GM18858 (cell line): ENCODE data around the gene METTL26.
"Not testable (repeated sequence)": the region's sequence is repeated elsewhere in the genome, so short reads cannot be mapped to it uniquely, and the experiment has no call there.

Experiments
- ATAC-seq: cut with Tn5 transposase; IDR thresholded peaks from one replicate; pipeline ENCODE4 v1.9.1; 2021; ENCODE audit not compliant: unreplicated experiment

METTL26 gene

GRCh38 chr16:598823-599739 is 37.0 kb downstream of the METTL26 start:
- ATAC-seq = no peak

DNA sequence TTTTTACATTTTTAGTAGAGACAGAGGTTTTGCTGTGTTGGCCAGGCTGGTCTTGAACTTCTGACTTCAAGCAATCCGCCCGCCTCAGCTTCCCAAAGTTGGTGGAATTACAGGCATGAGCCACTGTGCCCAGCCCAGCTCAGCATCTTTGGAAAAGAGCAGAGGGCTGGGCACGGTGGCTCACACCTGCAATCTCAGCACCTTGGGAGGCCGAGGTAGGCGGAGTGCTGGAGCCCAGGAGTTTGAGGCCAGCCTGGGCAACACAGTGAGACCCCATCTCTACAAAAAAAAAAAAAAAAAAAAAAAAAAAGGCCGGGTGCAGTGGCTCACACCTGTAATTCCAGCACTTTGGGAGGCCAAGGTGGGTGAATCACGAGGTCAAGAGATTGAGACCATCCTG is 38.5 kb downstream of the METTL26 start:
- ATAC-seq = not testable (repeated sequence)

GRCh38 chr16:596736-597060 is 39.4 kb downstream of the METTL26 start:
- no peak for ATAC-seq

DNA sequence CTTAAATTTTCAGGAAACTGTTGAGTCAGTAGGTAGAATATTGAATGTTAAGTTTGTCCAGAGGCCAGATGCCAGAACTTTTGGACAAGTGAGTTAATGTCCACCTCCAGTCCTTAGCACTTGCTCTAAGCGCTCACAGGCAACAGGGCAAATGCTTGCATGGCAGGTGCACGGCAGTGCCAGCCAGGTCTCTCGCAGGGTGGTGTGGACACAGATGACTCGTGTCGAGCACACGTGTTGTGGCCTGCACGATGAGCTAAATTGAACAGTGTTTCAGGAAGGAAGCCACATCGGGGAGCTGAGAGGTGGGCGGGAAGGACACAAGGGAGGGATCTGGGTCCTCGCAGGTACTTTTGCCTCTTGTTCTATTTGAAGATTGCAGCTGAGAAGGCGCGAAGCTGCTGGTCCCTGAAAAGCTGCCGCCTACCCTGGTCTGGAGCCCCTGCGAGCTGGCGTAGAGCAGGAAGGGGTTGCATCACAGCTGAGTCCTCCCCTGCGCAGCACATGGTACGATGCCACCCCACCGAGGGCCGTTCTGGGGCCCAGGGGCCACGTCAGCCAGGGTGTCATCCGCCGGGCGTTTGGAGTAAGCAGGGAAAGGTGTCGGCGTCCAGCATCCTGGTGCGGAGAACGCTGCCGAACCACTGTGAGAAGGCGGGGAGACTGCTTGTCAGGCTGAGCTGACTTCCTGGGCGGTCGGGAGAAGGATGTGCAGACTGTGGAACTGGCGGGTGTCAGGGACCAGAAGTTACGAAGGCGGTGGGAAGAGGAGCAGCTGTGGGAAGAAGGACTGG is 40.0 kb downstream of the METTL26 start:
- ATAC-seq = no peak

- ATAC-seq = no peak
Measured at GRCh38 chr16:595094-595528, 41.0 kb downstream of the METTL26 start.

- ATAC-seq = no peak
Measured at GRCh38 chr16:593807-594206, 42.3 kb downstream of the METTL26 start.

- ATAC-seq = no peak
Measured at GRCh38 chr16:593406-593805, 42.7 kb downstream of the METTL26 start.

DNA sequence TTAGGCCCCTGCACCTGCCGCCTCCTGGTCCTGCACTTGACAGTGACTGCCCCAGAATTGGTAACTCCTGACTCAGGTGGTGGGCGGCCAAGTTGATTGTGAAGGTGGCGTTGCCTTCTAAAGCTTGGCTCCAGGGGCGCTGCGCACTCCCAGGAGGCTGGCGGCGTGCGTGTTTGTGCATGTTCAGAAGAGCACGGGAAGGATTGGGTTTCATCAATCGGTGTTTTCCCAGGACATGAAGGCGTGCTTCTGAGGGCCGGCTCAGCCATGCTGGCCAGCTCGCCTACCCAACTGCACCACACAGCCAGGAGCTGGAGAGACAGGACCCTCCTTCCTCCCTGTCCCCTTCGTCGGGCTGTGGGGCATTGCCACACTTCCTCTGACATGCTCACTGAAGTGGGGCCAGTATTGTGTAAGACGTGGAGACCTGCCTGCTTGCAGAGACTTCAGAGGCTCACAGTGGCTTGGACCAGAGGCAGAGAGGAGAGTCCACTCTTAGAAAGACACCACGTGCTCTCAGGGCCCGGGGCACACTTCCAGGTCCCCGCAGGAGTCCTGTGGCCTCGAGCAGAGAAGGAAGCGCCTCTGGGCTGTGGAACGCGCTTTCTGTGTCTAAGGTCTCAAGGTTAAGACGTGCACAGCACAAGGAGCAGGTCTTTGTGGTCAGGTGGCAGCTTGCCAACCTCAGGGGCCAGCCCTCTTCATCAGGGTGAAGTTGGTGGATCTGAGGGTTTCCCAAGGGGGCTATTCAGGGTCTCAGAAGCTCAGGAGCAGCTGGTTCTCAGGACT is 43.4 kb downstream of the METTL26 start:
- ATAC-seq = no peak

GRCh38 chr16:591892-592517 is 44.1 kb downstream of the METTL26 start:
- ATAC-seq = no peak

GRCh38 chr16:591231-591630 is 44.9 kb downstream of the METTL26 start:
- no peak for ATAC-seq

- ATAC-seq = no peak
Measured at GRCh38 chr16:590815-591200, 45.3 kb downstream of the METTL26 start.

DNA sequence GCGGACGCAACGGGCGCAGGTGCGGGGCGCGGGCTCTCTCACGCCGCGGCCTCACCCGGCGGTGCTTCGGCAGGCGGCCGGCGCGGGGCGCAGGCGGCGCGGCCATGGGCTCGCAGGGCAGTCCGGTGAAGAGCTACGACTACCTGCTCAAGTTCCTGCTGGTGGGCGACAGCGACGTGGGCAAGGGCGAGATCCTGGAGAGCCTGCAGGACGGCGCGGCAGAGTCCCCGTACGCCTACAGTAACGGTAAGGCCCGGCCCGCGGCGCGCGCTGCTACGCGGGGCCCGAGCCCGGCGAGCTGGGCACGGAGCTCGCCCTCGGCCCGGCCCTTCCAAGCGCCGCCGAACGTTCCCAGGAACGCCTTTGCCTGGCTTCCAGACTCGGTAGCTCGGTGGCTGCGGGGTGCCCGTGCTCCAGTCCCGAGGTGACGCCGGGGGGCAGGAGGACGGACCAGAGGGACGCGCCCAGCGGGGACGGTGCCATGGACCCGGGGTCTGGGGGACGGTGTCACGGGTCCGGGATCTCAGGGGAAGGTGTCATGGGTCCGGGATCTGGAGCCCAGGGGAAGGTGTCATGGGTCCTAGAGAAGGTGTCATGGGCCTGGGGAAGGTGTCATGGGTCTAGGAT is 45.8 kb downstream of the METTL26 start:
- no peak for ATAC-seq

- peak; percentile 43 for ATAC-seq
Measured at GRCh38 chr16:589658-590187, 46.4 kb downstream of the METTL26 start, which contains the start of gene RAB40C. RAB40C (plus strand) TSS chr16:590066; CDS start chr16:590292, 226 bp downstream.

GRCh38 chr16:588889-589657 is 47.0 kb downstream of the METTL26 start:
- ATAC-seq = peak; percentile 61

- peak; percentile 5 for ATAC-seq
Measured at GRCh38 chr16:588639-588888, 47.5 kb downstream of the METTL26 start.

DNA sequence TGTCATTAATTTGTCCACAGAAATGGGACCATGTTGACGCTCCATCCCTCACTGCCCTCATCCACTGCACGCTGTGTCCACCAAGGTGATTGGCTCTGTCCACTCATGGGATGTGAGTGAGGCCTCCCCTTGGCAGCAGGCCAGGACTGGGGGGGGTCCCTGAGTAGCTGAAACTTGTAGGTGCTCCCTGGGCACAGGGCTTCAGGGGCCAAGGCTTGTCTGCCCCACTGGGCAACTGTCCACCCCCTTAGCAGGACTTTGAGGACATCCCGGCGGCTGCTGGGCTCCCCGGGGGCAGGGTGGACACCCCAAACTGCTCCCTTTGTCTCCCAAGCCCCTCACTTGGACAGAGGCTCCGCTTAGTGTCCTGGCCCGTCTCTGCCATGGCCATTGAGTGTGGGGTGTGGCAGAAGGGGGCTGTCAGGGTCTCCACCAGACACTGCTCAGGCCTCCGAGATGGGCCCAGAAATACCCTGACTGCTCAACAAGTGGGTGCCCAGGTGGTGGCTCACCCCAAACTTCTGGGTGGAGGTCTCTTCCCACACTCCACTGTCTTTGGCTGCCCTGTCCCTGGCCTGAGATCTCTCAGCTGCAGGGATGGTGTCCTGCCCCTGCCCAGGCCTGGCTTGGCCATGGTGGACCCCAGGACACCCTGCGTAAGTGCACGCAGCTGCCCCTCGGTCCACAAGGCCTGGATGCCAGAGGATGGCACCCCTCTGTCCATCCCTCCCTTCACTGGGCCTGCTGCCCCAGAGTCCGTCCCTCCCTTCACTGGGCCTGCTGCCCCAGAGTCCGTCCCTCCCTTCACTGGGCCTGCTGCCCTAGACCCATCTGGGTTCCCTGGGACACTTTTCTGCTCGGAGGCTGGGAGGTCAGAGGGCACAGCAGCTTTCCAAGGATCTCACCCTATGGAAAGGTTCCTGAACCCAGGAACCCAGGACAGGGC is 49.2 kb downstream of the METTL26 start:
- no peak for ATAC-seq

- ATAC-seq = no peak
Measured at GRCh38 chr16:586047-586644, 50.0 kb downstream of the METTL26 start.

- no peak for ATAC-seq
Measured at GRCh38 chr16:585351-585750, 50.8 kb downstream of the METTL26 start.
